DND-41 (cell line): Measurements from ENCODE around the gene CCDC178.

Experiments used
- CTCF ChIP-seq: IDR thresholded peaks from 2 replicates; pipeline ENCODE4 v1.5.1; 2012; ENCODE audit warnings: borderline replicate concordance, low read length, moderate library complexity, mild to moderate bottlenecking; ENCODE audit not compliant: poor library complexity, severe bottlenecking; ENCODE audit errors: extremely low read depth
- EZH2 ChIP-seq: IDR thresholded peaks from 3 replicates; pipeline ENCODE4 v1.6.1; 2012; ENCODE audit warnings: borderline replicate concordance, low read depth, mild to moderate bottlenecking, moderate library complexity, low read length, inconsistent platforms; ENCODE audit not compliant: severe bottlenecking

GRCh38 chr18:33161131-33161530, 279.4 kb downstream of the CCDC178 start:
- TF ChIP-seq EZH2 (no peak), CTCF (no peak)
